HG03103 (cell line): ENCODE measurements around the gene DSTN.
A peak's percentile ranks its signal among the peaks of the same experiment; 100 is the strongest.

ENCODE experiments used
- ATAC-seq: cut with Tn5 transposase; IDR thresholded peaks from one replicate; pipeline ENCODE4 v1.9.1; 2021; ENCODE audit warnings: low read depth; ENCODE audit not compliant: unreplicated experiment

Gene DSTN

GRCh38 chr20:17569616-17570346 lies at the start of gene DSTN:
Gene DSTN (plus strand): TSS chr20:17570075. CDS start chr20:17570209, 134 bp downstream.
- peak; percentile 78 for ATAC-seq

GRCh38 chr20:17520583-17520982 lies 49.3 kb upstream of the DSTN start:
- no peak for ATAC-seq

GRCh38 chr20:17522528-17522927 lies 47.3 kb upstream of the DSTN start:
- ATAC-seq: no peak

GRCh38 chr20:17523326-17523725 lies 46.5 kb upstream of the DSTN start:
- no peak for ATAC-seq

GRCh38 chr20:17524560-17524959 lies 45.3 kb upstream of the DSTN start:
- no peak for ATAC-seq

GRCh38 chr20:17525132-17525531 lies 44.7 kb upstream of the DSTN start:
- no peak for ATAC-seq

GRCh38 chr20:17525650-17526049 lies 44.2 kb upstream of the DSTN start:
- ATAC-seq: no peak

GRCh38 chr20:17529586-17529985 lies 40.3 kb upstream of the DSTN start:
- no peak for ATAC-seq

GRCh38 chr20:17530153-17530552 lies 39.7 kb upstream of the DSTN start:
- ATAC-seq: no peak

GRCh38 chr20:17530716-17531664 lies 38.9 kb upstream of the DSTN start, which contains the start of gene BFSP1:
Gene BFSP1 (minus strand): TSS chr20:17531379. CDS start chr20:17531329, 50 bp downstream.
- ATAC-seq: no peak

- ATAC-seq: no peak
These were observed 38.2 kb upstream of the DSTN start for GRCh38 chr20:17531665-17532025.

- no peak for ATAC-seq
These were observed 36.5 kb upstream of the DSTN start for GRCh38 chr20:17533396-17533795.

- ATAC-seq: no peak
These were observed 35.8 kb upstream of the DSTN start for GRCh38 chr20:17534077-17534476.

- peak; percentile 76 for ATAC-seq
These were observed 32.9 kb upstream of the DSTN start for GRCh38 chr20:17536944-17537444.

- ATAC-seq: no peak
These were observed 31.9 kb upstream of the DSTN start for GRCh38 chr20:17537959-17538358.

GRCh38 chr20:17538517-17539170 lies 31.2 kb upstream of the DSTN start:
- peak; percentile 73 for ATAC-seq

- ATAC-seq: no peak
These were observed 28.3 kb upstream of the DSTN start for GRCh38 chr20:17541596-17541995.

- ATAC-seq: no peak
These were observed 27.9 kb upstream of the DSTN start for GRCh38 chr20:17541996-17542395.

GRCh38 chr20:17542481-17542880 lies 27.4 kb upstream of the DSTN start:
- ATAC-seq: no peak

GRCh38 chr20:17542993-17543412 lies 26.9 kb upstream of the DSTN start:
- ATAC-seq: no peak
